NCI-H128 (cell line): ENCODE results near the gene PARD6A.

Experiments used
- DNase-seq: peaks from one replicate; lab custom pipeline; 2025; ENCODE audit not compliant: unreplicated experiment; lab: John Stamatoyannopoulos, UW

Gene PARD6A

DNA sequence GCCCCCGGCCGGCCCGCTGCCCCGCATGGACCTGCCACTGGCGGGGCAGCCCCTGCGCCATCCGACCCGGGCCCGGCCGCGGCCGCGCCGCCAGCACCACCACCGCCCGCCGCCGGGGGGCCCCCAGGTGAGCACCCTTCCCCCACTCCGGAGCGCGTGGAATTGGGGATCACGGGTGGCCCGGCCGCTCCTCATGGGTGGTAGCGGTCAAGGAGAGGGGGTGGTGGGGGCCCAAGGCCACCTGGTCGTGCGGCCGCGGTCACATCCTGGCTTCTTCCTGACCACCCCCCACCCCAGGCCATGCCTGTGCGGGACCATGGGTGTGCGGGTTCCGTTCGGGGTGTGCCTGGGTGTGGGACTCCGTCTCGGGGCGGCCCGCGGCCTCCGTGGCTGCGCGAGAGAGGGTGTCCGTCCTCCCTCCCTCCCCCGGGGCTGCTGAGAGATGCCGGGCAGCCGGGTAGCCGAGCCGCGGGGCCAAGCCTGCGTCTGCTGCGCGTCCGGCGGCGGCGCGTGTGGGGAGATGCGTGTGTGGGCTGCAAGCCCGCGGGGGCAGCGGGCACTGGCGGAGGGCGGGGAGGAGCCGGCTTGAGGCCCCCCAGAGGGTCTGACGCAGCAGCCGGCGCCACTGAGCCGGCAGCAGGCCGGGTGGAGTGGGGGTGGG lies 7.5 kb upstream of the PARD6A start:
- DNase-seq: no peak

DNA sequence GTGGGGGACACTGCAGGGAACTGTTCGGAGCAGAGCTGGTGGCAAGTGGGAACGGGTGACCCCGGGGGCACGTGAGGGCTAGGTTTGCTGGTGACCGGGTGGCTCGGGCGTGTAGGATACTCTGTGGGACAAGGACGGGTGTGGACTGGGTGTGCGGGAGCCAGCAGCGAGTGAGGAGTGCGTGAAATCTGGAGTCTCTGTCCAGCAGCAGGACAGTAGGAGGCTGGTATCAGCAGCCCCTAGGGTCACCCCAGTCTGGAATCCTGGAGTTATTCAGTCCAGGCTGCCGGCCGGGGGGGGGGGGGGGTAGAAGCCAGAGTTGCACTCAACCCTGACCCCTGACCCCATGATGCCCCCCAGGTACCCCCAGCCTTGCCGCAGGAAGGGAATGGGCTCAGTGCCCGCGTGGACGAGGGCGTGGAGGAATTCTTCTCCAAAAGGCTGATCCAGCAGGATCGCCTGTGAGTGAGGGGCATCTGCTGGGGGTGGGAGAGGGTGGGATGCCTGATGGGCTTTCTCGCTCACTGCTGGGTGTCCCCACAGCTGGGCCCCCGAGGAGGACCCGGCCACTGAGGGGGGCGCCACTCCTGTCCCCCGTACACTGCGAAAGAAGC lies 6.9 kb upstream of the PARD6A start:
- DNase-seq: no peak

DNA sequence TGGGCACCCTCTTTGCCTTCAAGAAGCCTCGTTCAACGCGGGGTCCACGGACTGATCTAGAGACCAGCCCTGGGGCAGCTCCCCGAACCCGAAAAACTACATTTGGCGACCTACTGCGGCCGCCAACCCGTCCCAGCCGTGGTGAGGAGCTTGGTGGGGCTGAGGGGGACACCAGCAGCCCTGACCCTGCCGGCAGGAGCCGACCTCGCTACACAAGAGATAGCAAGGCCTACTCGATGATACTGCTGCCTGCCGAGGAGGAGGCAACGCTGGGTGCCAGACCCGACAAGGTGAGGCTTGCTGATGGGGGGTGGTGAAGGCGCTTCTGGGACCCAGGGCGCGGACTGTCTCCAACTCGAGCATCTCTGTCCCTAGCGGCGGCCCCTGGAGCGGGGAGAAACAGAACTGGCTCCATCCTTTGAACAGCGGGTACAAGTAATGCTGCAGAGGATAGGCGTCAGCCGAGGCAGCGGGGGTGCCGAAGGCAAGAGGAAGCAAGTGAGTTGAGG lies 6.3 kb upstream of the PARD6A start:
- no peak for DNase-seq

DNA sequence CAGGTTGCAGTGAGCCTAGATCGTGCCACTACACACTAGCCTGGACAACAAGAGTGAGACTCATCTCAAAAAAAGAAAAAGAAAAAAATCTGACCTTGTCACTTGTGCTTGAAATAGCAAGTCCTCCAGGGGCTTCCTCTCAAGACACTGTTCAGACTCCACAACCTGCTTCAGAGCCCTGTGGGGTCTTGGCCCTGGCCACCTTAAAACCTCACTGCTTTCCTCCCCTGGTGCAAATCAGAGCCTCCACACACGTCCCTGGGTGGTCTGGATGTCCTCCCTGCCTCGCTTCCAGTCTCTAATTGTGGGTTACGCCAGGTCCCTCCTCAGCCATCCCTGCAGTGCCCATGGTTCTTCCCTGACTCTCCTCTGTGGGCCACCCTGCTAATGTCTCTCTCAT lies 5.4 kb upstream of the PARD6A start:
- DNase-seq: no peak

DNA sequence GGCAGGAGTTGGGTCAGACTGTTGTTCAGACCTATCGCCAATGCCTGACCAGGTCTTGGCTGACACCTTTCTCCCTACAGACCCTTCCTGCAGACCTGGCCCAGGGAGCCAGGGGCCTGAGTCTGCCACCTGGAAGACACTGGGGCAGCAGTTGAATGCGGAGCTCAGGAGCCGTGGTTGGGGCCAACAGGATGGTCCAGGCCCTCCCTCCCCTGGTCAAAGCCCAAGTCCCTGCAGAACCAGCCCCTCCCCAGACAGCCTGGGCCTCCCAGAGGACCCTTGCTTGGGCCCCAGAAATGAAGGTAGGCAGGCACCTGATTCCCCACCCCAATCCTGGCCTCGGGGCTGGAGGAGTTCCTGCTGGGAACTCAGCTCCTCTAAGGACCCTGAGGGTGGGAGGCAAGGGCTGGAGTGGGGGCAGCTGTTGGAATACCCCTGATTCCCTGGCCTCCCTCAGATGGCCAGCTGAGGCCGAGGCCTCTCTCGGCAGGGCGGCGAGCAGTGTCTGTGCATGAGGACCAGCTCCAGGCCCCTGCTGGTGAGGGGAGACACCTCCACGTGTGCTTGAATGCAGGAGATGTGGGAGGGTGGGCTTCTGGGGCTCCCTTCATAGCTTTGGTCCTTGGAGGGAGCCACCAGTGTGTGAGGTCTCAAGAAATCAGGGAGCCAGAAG lies 4.3 kb upstream of the PARD6A start:
- DNase-seq: no peak

DNA sequence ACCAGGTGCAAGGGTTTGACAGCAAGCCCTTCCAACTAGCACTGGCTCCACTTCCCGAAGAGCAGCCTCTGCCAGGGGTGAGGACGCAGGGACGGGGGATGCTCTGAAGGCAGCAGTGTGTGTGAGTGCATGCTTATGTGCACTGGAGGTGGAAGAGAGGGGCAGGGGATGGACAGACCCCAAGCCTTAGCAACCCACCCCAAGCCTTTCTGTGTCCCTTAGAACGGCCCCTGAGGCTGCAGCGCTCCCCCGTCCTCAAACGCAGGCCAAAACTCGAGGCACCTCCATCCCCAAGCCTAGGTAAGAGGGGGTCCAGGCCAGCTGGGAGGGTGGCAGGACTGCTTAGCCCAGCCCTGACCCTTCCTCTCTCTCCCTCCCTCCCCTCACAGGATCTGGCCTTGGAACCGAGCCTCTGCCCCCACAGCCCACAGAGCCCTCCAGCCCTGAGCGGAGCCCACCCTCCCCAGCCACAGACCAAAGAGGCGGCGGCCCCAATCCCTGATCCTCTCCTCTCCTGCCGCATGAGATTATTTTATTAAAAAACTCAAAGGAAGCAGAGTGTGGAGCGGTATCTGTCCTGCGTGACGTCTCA lies 3.6 kb upstream of the PARD6A start:
- no peak for DNase-seq

DNA sequence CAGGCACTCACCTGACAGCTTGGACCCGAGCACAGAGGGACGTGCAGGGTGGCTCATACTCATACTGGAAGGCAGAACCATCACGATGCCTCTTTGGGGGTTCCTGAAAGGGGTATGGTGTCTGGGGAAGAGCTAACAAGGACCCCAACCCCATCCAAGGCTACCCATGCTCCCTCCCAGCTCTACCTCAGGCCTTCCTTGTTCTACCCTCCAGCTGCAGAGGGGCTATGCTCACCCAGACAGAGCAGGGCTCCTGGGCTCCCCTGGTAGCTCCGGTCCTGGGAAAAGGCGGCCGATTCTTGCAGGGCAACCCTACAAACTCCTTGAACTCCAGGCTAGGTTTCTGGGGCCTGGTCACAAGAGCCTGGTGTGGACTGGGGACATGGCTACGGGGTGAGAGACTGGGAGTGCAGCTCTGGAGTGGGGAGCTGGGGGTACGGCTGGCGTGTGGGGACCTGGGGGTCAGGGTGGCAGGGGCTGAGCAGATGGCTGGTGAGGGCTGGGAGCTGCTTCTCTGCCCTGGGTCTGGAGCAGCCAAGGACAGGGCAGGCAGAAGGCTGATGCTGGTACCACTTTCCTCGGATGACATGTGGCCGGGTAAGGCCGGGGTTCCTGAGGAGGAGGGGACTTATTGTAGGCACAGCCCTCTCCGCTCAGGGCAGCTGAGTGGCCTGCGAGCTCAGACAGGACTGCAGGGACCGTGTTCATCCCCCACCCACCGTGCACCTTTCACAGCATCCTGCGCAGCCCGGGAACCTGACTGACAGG lies 2.8 kb upstream of the PARD6A start:
- no peak for DNase-seq

DNA sequence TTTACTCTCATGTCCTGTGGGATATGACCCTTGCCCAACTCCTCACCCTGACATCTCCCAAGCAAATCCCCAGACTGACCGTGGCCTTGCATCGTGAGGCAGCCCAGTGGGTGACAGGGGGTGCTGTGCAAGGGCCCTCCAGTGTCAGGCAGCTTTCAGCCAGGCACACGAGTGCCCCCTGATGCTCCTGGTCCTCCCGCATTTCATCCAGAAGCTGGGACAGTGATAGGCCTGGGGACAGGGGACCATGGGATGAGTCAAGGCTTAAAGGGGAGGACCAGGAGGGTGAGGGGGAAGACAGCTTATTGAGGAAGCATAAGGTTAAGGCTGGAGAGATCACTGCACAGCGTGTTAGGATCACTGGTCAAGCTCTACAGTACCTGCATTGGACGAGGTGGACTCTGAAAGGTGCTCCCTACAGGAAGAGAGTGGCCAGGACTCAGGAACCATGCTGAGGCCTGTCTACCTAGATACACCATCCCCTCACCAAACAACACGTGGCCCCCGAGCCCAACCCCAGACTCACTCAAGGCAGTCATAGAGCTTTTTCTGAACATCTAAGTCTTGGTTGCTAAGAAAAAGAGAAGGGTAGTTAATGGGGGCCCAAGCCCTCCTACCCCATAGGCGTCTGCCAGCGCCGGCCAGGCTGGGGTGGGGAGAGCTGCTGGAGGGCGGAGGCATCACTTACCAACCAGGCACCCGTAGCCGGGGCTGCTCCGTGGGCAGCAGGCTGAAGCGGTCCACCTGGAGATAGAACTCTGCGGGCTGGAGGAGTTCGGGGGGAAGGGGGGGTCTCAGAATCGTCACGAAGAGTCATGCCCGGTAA lies 1.7 kb upstream of the PARD6A start:
- no peak for DNase-seq

DNA sequence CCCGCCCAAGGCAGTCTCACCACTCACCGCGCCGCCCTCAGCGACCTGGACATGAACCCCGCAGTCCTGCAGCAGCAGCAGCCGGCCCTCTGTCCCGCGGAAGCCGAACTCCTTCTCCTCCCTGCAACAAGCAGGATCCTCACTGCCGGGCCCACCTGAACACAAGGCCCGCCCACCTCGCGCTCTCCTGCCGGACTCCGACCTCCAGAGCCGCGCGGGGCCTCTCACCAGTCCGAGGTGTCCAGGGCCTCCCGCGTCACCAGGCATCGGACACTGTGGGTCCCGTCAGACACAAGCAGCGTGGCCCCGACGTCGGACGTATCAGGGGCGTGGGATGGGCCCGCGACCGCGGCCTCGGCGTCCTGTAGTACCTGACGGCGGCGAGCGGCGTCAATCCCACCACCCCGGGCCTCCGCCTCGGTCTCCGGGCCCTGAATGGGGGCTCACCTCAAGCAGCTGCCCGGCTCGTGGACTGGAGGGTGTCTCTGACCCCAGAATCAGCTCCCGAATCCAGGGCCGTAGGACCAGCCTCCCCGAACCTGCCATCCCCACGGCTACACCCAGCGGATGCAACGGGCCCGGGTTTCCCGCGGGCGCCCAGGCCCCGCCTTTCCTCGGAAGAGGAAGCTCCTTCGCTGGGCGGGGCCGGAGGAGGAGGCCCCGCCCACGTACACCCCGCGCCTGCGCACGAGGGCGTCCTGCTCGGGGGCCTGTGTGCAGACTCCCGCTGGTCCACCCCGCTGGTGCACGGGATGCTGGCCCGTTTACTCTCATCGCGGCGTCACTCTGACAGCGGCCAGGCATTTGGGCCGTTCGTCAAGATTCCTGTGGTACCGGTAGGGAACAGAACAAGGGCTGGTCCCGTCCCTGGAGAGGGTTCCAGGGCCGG lies 841 bp upstream of the PARD6A start, which contains the start of gene ACD:
Gene ACD, minus strand, starts transcription at position 586 of the 889 bp plus-strand sequence. Its CDS starts 40 bp downstream, at position 546.
- DNase-seq: peak; percentile 51

DNA sequence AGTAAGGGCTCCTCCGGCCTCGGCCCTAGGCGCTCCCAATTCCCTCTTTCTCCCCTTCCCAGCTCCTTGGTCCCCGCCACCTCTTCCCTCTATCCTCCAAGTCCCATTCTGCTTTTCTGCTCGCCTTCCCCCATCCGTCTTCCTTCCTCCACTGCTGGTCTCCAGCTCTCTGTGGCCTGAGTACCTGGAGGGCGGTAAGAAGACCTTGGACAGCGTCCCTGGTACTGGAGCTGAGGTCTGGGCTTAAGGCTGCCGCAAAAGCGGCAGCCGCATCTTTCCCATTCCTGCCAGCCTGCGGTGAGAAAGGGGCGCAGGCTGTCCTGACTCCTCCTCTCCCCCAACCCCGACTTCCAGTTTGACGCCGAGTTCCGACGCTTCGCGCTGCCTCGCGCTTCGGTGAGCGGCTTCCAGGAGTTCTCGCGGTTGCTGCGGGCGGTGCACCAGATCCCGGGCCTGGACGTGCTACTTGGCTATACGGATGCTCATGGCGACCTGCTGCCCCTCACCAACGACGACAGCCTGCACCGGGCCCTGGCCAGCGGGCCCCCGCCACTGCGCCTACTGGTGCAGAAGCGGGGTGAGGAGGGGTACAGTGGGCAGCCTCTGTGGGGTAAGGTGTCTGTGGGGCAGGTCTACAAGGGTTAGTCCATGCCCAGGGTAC lies 471 bp downstream of the PARD6A start:
- DNase-seq: no peak

DNA sequence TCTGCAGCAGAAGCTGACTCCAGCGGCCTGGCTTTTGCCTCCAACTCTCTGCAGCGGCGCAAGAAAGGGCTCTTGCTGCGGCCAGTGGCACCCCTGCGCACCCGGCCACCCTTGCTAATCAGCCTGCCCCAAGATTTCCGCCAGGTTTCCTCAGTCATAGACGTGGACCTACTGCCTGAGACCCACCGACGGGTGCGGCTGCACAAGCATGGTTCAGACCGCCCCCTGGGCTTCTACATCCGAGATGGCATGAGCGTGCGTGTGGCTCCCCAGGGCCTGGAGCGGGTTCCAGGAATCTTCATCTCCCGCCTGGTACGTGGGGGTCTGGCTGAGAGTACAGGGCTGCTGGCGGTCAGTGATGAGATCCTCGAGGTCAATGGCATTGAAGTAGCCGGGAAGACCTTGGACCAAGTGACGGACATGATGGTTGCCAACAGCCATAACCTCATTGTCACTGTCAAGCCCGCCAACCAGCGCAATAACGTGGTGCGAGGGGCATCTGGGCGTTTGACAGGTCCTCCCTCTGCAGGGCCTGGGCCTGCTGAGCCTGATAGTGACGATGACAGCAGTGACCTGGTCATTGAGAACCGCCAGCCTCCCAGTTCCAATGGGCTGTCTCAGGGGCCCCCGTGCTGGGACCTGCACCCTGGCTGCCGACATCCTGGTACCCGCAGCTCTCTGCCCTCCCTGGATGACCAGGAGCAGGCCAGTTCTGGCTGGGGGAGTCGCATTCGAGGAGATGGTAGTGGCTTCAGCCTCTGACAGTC lies 1.3 kb downstream of the PARD6A start:
- DNase-seq: no peak

DNA sequence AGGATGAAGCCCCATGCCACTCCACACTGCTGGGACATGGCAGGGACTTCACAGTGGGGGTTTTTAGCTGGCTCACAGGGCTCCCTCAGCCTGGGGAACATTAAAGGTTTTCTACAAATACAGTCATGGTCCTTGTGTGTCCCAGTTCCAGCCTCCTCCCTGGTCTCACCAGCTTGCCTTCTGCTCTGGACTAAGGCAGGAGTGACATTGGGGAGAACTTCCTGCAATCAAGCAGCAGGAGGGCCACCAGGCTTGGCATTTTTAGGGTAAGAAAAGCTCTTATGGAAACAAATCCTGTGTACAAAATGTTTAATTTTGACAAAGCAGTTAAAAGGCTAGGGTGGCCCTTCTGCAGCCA lies 1.9 kb downstream of the PARD6A start:
- DNase-seq: no peak

DNA sequence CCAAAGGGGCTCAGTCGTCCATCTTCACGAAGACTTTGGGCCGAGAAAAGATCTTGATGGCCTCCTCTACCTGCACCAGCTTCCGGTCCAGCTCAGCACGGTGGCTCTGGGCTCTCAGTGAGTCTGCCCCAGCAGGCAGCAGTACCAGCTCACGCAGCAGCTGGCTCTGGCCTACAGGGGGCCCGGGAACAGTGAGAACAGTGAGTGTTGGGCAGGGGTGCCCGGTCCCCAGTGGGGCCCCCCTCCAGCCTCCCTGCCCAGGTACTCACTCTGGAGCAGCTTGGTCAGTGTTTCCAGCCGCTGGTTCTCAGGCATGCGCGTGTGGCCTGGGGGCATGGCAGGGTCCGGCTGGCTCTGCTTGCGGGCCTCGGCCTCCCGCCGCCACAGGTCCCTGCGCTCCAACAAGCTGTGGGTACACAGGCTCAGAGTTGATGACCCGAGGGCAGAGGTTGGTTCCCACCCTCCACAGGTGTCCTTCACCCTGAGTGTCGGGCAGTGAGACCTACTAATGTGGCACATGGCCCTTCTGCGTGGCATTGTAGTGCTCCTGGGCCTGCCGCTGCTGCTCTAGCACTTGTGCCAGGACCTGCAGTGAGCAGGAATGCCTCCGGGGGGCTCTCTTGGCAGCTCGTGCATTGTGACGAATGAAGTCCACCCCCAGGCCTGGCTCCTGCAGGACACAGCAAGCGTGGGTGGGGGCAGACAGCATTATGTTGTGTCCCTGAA lies 2.6 kb downstream of the PARD6A start:
- no peak for DNase-seq

DNA sequence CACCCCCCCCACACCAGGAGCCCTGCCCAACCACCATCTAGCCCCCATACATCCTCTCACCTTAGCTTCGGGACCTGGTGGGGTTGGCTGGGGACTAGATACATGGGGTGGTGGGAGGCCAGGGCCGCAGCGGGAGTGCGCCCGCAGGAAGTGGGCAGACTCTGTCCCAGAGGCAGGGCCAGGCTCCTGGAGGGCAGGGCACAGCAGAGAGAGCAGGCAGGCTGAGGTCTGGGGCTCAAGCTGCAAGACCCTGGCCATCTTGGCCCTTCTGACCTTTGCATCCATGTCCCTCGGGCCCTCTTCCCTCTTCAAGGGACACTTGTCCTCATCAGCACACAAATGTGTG lies 3.1 kb downstream of the PARD6A start:
- no peak for DNase-seq

DNA sequence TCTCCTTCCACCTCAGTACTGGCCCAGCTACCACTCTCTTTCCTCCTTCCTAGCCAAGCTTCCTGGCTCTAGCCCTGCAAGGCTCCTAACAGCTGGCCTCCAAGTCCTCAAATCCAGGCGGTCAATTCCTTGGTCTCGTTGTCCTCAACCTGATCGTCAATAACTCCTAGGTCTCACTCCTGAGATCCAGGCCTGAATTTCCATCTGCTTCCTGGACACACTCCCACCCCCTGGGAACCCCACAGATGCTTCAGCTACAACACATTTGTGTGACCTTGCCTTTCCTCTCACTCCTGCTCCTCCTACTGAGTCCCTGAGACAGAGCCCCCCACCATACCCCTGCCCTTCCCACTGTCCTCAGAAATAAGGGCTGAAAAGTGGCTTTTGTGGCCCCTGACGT lies 3.5 kb downstream of the PARD6A start:
- no peak for DNase-seq

DNA sequence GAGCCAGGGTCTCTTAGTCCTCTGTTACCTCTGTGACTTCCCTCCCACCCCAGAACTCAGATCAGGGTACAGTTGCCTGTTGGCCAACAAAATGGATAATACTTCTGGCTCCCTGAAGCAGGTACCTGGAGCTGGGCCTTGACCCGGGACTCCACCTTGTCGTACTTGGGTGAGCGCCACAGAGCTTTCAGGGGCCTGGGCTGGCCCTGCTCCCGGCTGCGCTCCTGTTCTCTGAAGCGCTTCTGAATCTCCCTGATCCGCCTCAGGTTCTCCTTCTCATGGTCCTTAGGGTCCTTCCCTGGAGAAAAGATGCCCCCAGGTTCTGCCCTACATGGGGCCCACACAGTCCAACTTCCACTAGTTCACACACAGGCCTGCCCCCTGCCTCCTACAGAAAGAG lies 4.1 kb downstream of the PARD6A start:
- DNase-seq: no peak

DNA sequence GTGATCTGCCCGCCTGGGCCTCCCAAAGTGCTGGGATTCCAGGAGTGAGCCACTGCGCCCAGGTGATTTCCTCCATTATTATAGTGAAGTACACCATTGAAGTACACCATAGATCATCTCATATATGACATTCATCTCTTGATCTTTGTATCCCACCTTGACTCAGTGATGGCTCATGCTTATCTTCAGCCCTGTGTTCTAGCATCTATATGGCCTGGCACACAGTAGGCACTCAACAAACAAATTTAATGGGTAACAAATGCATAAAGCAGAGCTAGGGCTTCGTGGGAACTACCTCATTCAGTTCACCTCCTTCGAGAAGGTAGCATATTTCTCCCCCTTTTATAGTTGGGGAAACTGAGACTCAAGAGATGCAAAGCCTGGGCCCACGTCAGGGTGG lies 4.8 kb downstream of the PARD6A start:
- DNase-seq: no peak
